GM12878 (cell line): Measurements from ENCODE around the gene ANO10. TPM values are rescaled to one million over a fixed set of nuclear protein-coding genes. Genes with fewer than 3 reads are reported as not detected.

Experiments used
- ATAC-seq: fragments of 200-7000 bp; cut with Tn5 transposase; 3 replicates; pipeline ENCODE4 v1.9.1; 2020; ENCODE audit warnings: mild to moderate bottlenecking, moderate library complexity
- BruUV-seq: library from RNA; stranded (reverse); fragments of 400-500 nt; replicated peaks from 2 replicates; lab custom pipeline; 2021; lab: Mats Ljungman, UMichigan
- CTCF ChIA-PET: fragments of 300-600 bp; sonication (Branson Sonifier 250); formaldehyde crosslinking; extraction: SDS; loops from one replicate; lab custom pipeline; 2021; ENCODE audit warnings: inconsistent platforms; lab: Yijun Ruan, JAX
- POLR2A ChIA-PET: fragments of 350-600 bp; formaldehyde crosslinking; extraction: SDS; loops from one replicate; lab custom pipeline; 2021; ENCODE audit warnings: inconsistent platforms; lab: Charles Lee
- RAD21 ChIA-PET: fragments of 300-600 bp; sonication (Branson Sonifier 250); formaldehyde crosslinking; loops from one replicate; lab custom pipeline; 2023; ENCODE audit warnings: antibody characterized with exemption; ENCODE audit not compliant: unreplicated experiment; lab: Charles Lee
- SMC1A ChIA-PET: fragments of 300-600 bp; sonication (Branson Sonifier 250); formaldehyde crosslinking; loops from one replicate; lab custom pipeline; 2023; ENCODE audit not compliant: unreplicated experiment, uncharacterized antibody; lab: Charles Lee
- DNase-seq: peaks from one replicate; pipeline ENCODE4 v3.0.0-alpha.2; 2011; ENCODE audit warnings: low read depth, low spot score
- FAIRE-seq: peaks from 3 replicates; lab custom pipeline; 2011; peaks lifted over from hg19 to GRCh38; lab: Jason Lieb, UNC
- H2AFZ ChIP-seq: 2 replicates; pipeline ENCODE4 v1.6.0; 2011; ENCODE audit warnings: low read depth, low read length, control low read depth; ENCODE audit not compliant: control insufficient read depth
- H3K27ac ChIP-seq: 2 replicates; pipeline ENCODE4 v1.5.1; 2011; ENCODE audit warnings: control low read depth; ENCODE audit not compliant: control insufficient read depth, insufficient read depth
- H3K27me3 ChIP-seq, 2 experiments: replicated peaks in 1 of 2; 2 replicates each; pipeline versions ENCODE4 v1.6.0 to v1.6.1; 2011; ENCODE audit warnings: low read length in 1 of 2; ENCODE audit not compliant: control insufficient read depth in 2 of 2, insufficient read depth in 2 of 2
- H3K36me3 ChIP-seq, 2 experiments: 2 replicates each; pipeline ENCODE4 v1.5.1; 2011; ENCODE audit warnings: low read length in 1 of 2; ENCODE audit not compliant: control insufficient read depth in 2 of 2, insufficient read depth in 2 of 2
- H3K4me1 ChIP-seq: 2 replicates; pipeline ENCODE4 v1.6.1; 2011; ENCODE audit warnings: mild to moderate bottlenecking, low read length, moderate library complexity, mixed read lengths; ENCODE audit not compliant: control insufficient read depth, insufficient read depth
- H3K4me2 ChIP-seq: 2 replicates; pipeline ENCODE4 v1.6.0; 2011; ENCODE audit warnings: control low read depth; ENCODE audit not compliant: control insufficient read depth, insufficient read depth
- H3K4me3 ChIP-seq: fragments of 200-600 bp; sonication (generic); 2 replicates; pipeline ENCODE4 v1.5.1; 2016
- H3K79me2 ChIP-seq: 2 replicates; pipeline ENCODE4 v1.6.0; 2011; ENCODE audit warnings: low read length; ENCODE audit not compliant: control insufficient read depth, insufficient read depth
- H3K9ac ChIP-seq: 2 replicates; pipeline ENCODE4 v1.8.0; 2011; ENCODE audit warnings: low read length, control low read depth, mixed read lengths; ENCODE audit not compliant: control insufficient read depth, insufficient read depth
- H3K9me3 ChIP-seq: replicated peaks from 3 replicates; pipeline ENCODE4 v1.5.1; 2011; ENCODE audit warnings: mild to moderate bottlenecking, low read length; ENCODE audit not compliant: control insufficient read depth, insufficient read depth
- H4K20me1 ChIP-seq: 2 replicates; pipeline ENCODE4 v1.6.0; 2011; ENCODE audit not compliant: control insufficient read depth, insufficient read depth
- BHLHE40 ChIP-seq, 2 experiments: fragments of 450-650 bp in 1 of 2; IDR thresholded peaks; 2 replicates each; pipeline ENCODE4 v1.6.1; 2011 to 2017; ENCODE audit warnings: low read depth in 2 of 2, borderline replicate concordance in 1 of 2, improper control_type of control experiment in 1 of 2, low read length in 1 of 2, mild to moderate bottlenecking in 1 of 2
- CEBPB ChIP-seq, 2 experiments: fragments of 150-350 bp in 1 of 2; IDR thresholded peaks; 2 replicates each; pipeline ENCODE4 v1.6.1; 2012 to 2014; ENCODE audit warnings: low read depth in 2 of 2, low read length in 2 of 2, borderline replicate concordance in 1 of 2, inconsistent platforms in 1 of 2
- E2F4 ChIP-seq: IDR thresholded peaks from 2 replicates; pipeline ENCODE4 v1.6.1; 2012; ENCODE audit warnings: low read depth, low read length, improper control_type of control experiment
- EGR1 ChIP-seq, 2 experiments: IDR thresholded peaks; 1 replicate in 1 of 2; 2 replicates in 1 of 2; pipeline ENCODE4 v1.6.1; 2011 to 2012; ENCODE audit warnings: low read depth in 2 of 2, low read length in 2 of 2, borderline replicate concordance in 1 of 2, mild to moderate bottlenecking in 1 of 2, moderate library complexity in 1 of 2
- JUNB ChIP-seq: IDR thresholded peaks from 2 replicates; pipeline ENCODE4 v1.6.1; 2016; ENCODE audit warnings: antibody characterized with exemption, mild to moderate bottlenecking
- MTA3 ChIP-seq: IDR thresholded peaks from 2 replicates; pipeline ENCODE4 v1.6.1; 2012; ENCODE audit warnings: low read length, inconsistent platforms, borderline replicate concordance
- NKRF ChIP-seq: fragments of 450-650 bp; conservative IDR thresholded peaks from 2 replicates; pipeline ENCODE4 v1.6.1; 2017; ENCODE audit warnings: mild to moderate bottlenecking, moderate library complexity
- PBX3 ChIP-seq: IDR thresholded peaks from 2 replicates; pipeline ENCODE4 v1.6.1; 2011; ENCODE audit warnings: mild to moderate bottlenecking, low read depth, low read length, moderate library complexity; ENCODE audit not compliant: insufficient replicate concordance
- POLR2AphosphoS5 ChIP-seq: IDR thresholded peaks from 2 replicates; pipeline ENCODE4 v1.6.1; 2011; ENCODE audit warnings: mild to moderate bottlenecking, low read length, inconsistent platforms
- SIX5 ChIP-seq: IDR thresholded peaks from 2 replicates; pipeline ENCODE4 v1.6.1; 2011; ENCODE audit warnings: mild to moderate bottlenecking, low read depth, low read length, moderate library complexity; ENCODE audit not compliant: severe bottlenecking
- SPI1 ChIP-seq: IDR thresholded peaks from 2 replicates; pipeline ENCODE4 v1.6.1; 2011; ENCODE audit warnings: low read depth, mild to moderate bottlenecking, low read length, moderate library complexity, borderline replicate concordance; ENCODE audit not compliant: insufficient read depth
- SRF ChIP-seq, 2 experiments: IDR thresholded peaks; 2 replicates each; pipeline ENCODE4 v1.6.1; 2011; ENCODE audit warnings: low read depth in 2 of 2, low read length in 2 of 2, mild to moderate bottlenecking in 1 of 2, moderate library complexity in 1 of 2
- YBX1 ChIP-seq: fragments of 450-650 bp; IDR thresholded peaks from 2 replicates; pipeline ENCODE4 v1.6.1; 2016; ENCODE audit warnings: antibody characterized with exemption
- WGBS: methylation state at CpG from one replicate; pipeline ENCODE4 v1.1.6; 2016; ENCODE audit warnings: low lambda C conversion rate; ENCODE audit not compliant: insufficient replicate concordance, insufficient coverage; ENCODE audit errors: missing lambda C conversion rate; 5-methylcytosine and 5-hydroxymethylcytosine counted together
- in situ Hi-C: fragments of 300-500 bp; cut with MboI; formaldehyde crosslinking; loops from 9 replicates; pipeline ENCODE4 v1.14.3; 2018; ENCODE audit warnings: mixed read lengths
- intact Hi-C: fragments of 100-400 bp; cut with micrococcal nuclease; formaldehyde crosslinking; loops from one replicate; pipeline ENCODE4 v1.14.2; 2022; ENCODE audit not compliant: unreplicated experiment
- polyA plus RNA-seq, 11 experiments: library from polyadenylated mRNA; depleted of rRNA in 4 of 11; unstranded in 6 of 11; stranded (reverse) in 5 of 11; fragments of >200 nt; fragmentation: Nextera tagmentation in 4 of 11; fragmentation: Illumina TruSeq in 1 of 11; extraction: Ambion mirVana in 4 of 11; extraction: Trizol in 1 of 11; gene quantifications; 1 replicate in 1 of 11; 2 replicates in 10 of 11; pipeline versions ENCODE4 v1.2.1 to v1.2.3, GENCODE V29; 2011 to 2016; ENCODE audit warnings: inconsistent platforms in 2 of 11, missing spikeins in 2 of 11, low read depth in 1 of 11
- total RNA-seq, 4 experiments: library from RNA; depleted of rRNA in 3 of 4; stranded (reverse); fragments of >200 nt in 3 of 4; fragmentation: Illumina TruSeq in 1 of 4; extraction: Trizol in 1 of 4; gene quantifications; 2 replicates each; pipeline versions ENCODE4 v1.2.1 to v1.2.3, GENCODE V29; 2013 to 2021
- TF ChIP-seq, protein P1 (sequence below): fragments of 450-650 bp; IDR thresholded peaks from 2 replicates; pipeline ENCODE4 v1.6.1; 2016; ENCODE audit warnings: mild to moderate bottlenecking

The ANO10 gene
- total and polyA plus RNA-seq, 10 of the 15 experiments (the other 5 are each of a cell fraction or from before 2014, with no cell fraction given): 0.29 to 21.9 (median 1.6) TPM

DNA sequence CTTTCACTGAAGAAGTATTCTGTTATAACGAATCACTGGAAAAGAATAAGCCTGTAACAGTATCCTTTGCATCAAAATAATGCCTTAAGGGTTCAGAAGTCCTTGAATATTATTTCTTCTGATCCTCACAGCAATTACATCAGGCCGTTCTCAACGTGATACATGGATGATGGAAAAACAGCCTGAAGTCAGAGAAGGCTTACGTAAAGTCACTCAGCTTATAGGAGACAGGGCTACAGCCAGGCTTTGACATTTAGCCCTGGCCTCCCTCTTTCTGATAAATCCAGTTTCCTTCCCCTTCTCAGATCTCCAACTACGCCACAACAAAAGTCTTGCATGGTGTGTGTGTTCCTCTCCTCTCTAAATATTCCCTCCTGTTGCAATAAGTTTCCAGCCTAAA, 131.9 kb downstream of the ANO10 start:
- Histone ChIP-seq H2AFZ (no peak overlapping the region), H3K4me2 (no peak overlapping the region), H3K36me3 (no peaks in the 10 kb centered on the region), H3K4me1 (no peaks in the 10 kb centered on the region), H3K9me3 (no peaks in the 10 kb centered on the region), H4K20me1 (no peaks in the 10 kb centered on the region), H3K9ac (no peak overlapping the region), H3K27ac (no peak overlapping the region), H3K79me2 (no peaks in the 10 kb centered on the region), H3K4me3 (no peak overlapping the region), H3K27me3 (no peaks in the 10 kb centered on the region)
- POLR2A ChIA-PET: no interaction called here
- in situ Hi-C loops (no loop called here), intact Hi-C loops (no loop called here)
- CTCF ChIA-PET: no interaction called here
- RAD21 ChIA-PET: no interaction called here
- BruUV-seq: no TSS peak
- ATAC-seq: no peak
- WGBS: 36% methylated on average over 5 of the region's 5 CpGs
- SMC1A ChIA-PET: interaction anchor here (0.5 kb wide), 1 partner anchor 18 kb away, joined by 4 read pairs; no protein-coding TSS in a partner anchor
- TF ChIP-seq BHLHE40 (IDR thresholded peaks at IDR 0.05; ENCODE audit: borderline replicate concordance in 1 of 2, low read depth in 2 of 2, low read length in 1 of 2) (no peak), EGR1 (IDR thresholded peaks at IDR 0.05; ENCODE audit: borderline replicate concordance in 1 of 2, low read depth in 2 of 2, low read length in 2 of 2) (no peak), SIX5 (no peak), NKRF (no peak), JUNB (no peak), MTA3 (no peak), SRF (IDR thresholded peaks at IDR 0.05; ENCODE audit: low read depth in 2 of 2, low read length in 2 of 2) (no peak), E2F4 (no peak), SPI1 (no peak), PBX3 (no peak), YBX1 (no peak), POLR2AphosphoS5 (no peak), CEBPB (IDR thresholded peaks at IDR 0.05; ENCODE audit: borderline replicate concordance in 1 of 2, low read depth in 2 of 2, low read length in 2 of 2) (no peak)
- TF ChIP-seq, protein P1, sequence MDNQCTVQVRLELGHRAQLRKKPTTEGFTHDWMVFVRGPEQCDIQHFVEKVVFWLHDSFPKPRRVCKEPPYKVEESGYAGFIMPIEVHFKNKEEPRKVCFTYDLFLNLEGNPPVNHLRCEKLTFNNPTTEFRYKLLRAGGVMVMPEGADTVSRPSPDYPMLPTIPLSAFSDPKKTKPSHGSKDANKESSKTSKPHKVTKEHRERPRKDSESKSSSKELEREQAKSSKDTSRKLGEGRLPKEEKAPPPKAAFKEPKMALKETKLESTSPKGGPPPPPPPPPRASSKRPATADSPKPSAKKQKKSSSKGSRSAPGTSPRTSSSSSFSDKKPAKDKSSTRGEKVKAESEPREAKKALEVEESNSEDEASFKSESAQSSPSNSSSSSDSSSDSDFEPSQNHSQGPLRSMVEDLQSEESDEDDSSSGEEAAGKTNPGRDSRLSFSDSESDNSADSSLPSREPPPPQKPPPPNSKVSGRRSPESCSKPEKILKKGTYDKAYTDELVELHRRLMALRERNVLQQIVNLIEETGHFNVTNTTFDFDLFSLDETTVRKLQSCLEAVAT: no peak
- FAIRE-seq: no peak
- no peak for DNase-seq
